Aorta (tissue), 5 donors: ENCODE data around the gene CRYBG3. TPM values are rescaled to one million over a fixed set of nuclear protein-coding genes. Genes with fewer than 3 reads are reported as not detected.

Experiments used
- ATAC-seq: fragments of 200-7000 bp; cut with Tn5 transposase; one replicate; pipeline ENCODE4 v1.9.1; 2022; ENCODE audit warnings: moderate library complexity; ENCODE audit not compliant: low FRiP score
- DNase-seq, 2 donors: peaks; one replicate each; pipeline ENCODE4 v3.0.0-alpha.2; 2020
- H3K27ac ChIP-seq, 2 donors: one replicate each; pipeline ENCODE4 v1.5.1; 2013; ENCODE audit warnings: low read length in 2 of 2, mild to moderate bottlenecking in 2 of 2, moderate library complexity in 2 of 2, control low read depth in 1 of 2, inconsistent platforms in 1 of 2, low read depth in 1 of 2
- H3K27me3 ChIP-seq, 2 donors: one replicate each; pipeline ENCODE4 v1.6.1; 2013; ENCODE audit warnings: control low read depth in 1 of 2, low read length in 1 of 2, mild to moderate bottlenecking in 1 of 2, moderate library complexity in 1 of 2; ENCODE audit not compliant: insufficient read depth in 2 of 2, control insufficient read depth in 1 of 2
- H3K36me3 ChIP-seq, 2 donors: one replicate each; pipeline ENCODE4 v1.6.1; 2013; ENCODE audit warnings: control low read depth in 1 of 2, low read length in 1 of 2, mild to moderate bottlenecking in 1 of 2; ENCODE audit not compliant: insufficient read depth in 2 of 2, control insufficient read depth in 1 of 2
- H3K4me1 ChIP-seq, 2 donors: one replicate each; pipeline ENCODE4 v1.6.1; 2013; ENCODE audit warnings: low read length in 2 of 2, control low read depth in 1 of 2, mild to moderate bottlenecking in 1 of 2, moderate library complexity in 1 of 2; ENCODE audit not compliant: insufficient read depth in 2 of 2, control insufficient read depth in 1 of 2
- H3K4me3 ChIP-seq, 2 donors: one replicate each; pipeline ENCODE4 v1.5.1; 2013; ENCODE audit warnings: low read length in 2 of 2, control low read depth in 1 of 2, mild to moderate bottlenecking in 1 of 2
- H3K9me3 ChIP-seq: one replicate; pipeline ENCODE4 v1.6.1; 2013; ENCODE audit warnings: mild to moderate bottlenecking, low read length; ENCODE audit not compliant: control insufficient read depth
- WGBS, 2 donors: extraction: QIAGEN DNeasy Blood & Tissue Kit; methylation state at CpG; one replicate each; pipeline ENCODE4 v1.1.7; 2013; 5-methylcytosine and 5-hydroxymethylcytosine counted together
- intact Hi-C, 2 donors: fragments of 100-400 bp; cut with DNase I; formaldehyde crosslinking; loops; one replicate each; pipeline versions ENCODE4 v1.14.2 to v1.15.0; 2022
- polyA plus RNA-seq, 2 donors: library from polyadenylated mRNA; stranded (reverse); fragments of 200-250 nt; gene quantifications; one replicate each; pipeline ENCODE4 v1.2.3, GENCODE V29; 2013
- total RNA-seq, 2 donors: library from RNA; stranded (reverse); fragmentation: NEBNext Ultra II Directional; extraction: Animal tissue kit (Norgen Biotek cat#: 25700); gene quantifications; one replicate each; pipeline ENCODE4 v1.2.1, GENCODE V29; 2021
- donor health status: healthy with polysubstance abuse.
- donor health status: Bipolar disorder and iron deficiency.
- donor health status: DM: no; HTN: no; CAD: no.
- donor health status: DM: no; HTN: no; CAD: no.
- donor health status: DM: yes; HTN: yes; CAD: no.

The CRYBG3 gene
- total and polyA plus RNA-seq, 4 donors, result 1.5 to 39.1 (median 13.5) TPM

- intact Hi-C loops, result no loop called here
These were observed 58.5 kb downstream of the CRYBG3 start for GRCh38 chr3:97880267-97880666.

GRCh38 chr3:97882975-97883598 is 61.3 kb downstream of the CRYBG3 start:
- WGBS, 2 donors, result 67 to 68% methylated on average over 5 of the region's 5 CpGs
- Histone ChIP-seq H3K27me3 (no peaks in the 10 kb centered on the region), H3K27ac (no peak overlapping the region), H3K4me1 (no peaks in the 10 kb centered on the region), H3K36me3 (no peaks in the 10 kb centered on the region), H3K4me3 (no peak overlapping the region), H3K9me3 (no peaks in the 10 kb centered on the region)
- DNase-seq, result no peak
- intact Hi-C loops, result no loop called here
- ATAC-seq, result no peak

More at GRCh38 chr3:97880267-97880666, 58.5 kb downstream of the CRYBG3 start:
- no peak overlapping the region for H3K4me3 ChIP-seq
- DNase-seq (no peak), ATAC-seq (no peak)
- H3K36me3 ChIP-seq, result peaks cover 0 to 2% of the 10 kb centered on the region in 2 donors
- H3K9me3 ChIP-seq, result no peaks in the 10 kb centered on the region
- H3K27ac ChIP-seq, result no peak overlapping the region
- no peaks in the 10 kb centered on the region for H3K27me3 ChIP-seq
- no peaks in the 10 kb centered on the region for H3K4me1 ChIP-seq

GRCh38 chr3:97883736-97884135 is 61.9 kb downstream of the CRYBG3 start:
- ATAC-seq, result no peak
- no peaks in the 10 kb centered on the region for H3K9me3 ChIP-seq
- H3K27me3 ChIP-seq, result no peaks in the 10 kb centered on the region
- 66 to 73% methylated on average over 4 of the region's 4 CpGs for WGBS, 2 donors
- no peak overlapping the region for H3K27ac ChIP-seq
- DNase-seq, result no peak
- H3K36me3 ChIP-seq, result no peaks in the 10 kb centered on the region
- no peak overlapping the region for H3K4me3 ChIP-seq
- no peaks in the 10 kb centered on the region for H3K4me1 ChIP-seq
- intact Hi-C loops, result no loop called here

GRCh38 chr3:97884586-97885123 is 62.8 kb downstream of the CRYBG3 start:
- H3K27ac ChIP-seq, result no peak overlapping the region
- H3K9me3 ChIP-seq, result no peaks in the 10 kb centered on the region
- no peaks in the 10 kb centered on the region for H3K4me1 ChIP-seq
- intact Hi-C loops, result no loop called here
- H3K36me3 ChIP-seq, result peaks cover 0 to 3% of the 10 kb centered on the region in 2 donors
- H3K27me3 ChIP-seq, result no peaks in the 10 kb centered on the region
- no peak overlapping the region for H3K4me3 ChIP-seq
- WGBS, 2 donors, result 65 to 73% methylated on average over 2 of the region's 2 CpGs
- ATAC-seq (no peak), DNase-seq (no peak)

GRCh38 chr3:97885931-97886824 is 64.4 kb downstream of the CRYBG3 start:
- no peak for DNase-seq
- H3K27me3 ChIP-seq, result no peaks in the 10 kb centered on the region
- intact Hi-C loops, result no loop called here
- peaks cover 2 to 3% of the 10 kb centered on the region in 2 donors for H3K36me3 ChIP-seq
- no peaks in the 10 kb centered on the region for H3K4me1 ChIP-seq
- no peaks in the 10 kb centered on the region for H3K9me3 ChIP-seq
- no peak overlapping the region for H3K4me3 ChIP-seq
- peak; percentile 51 for ATAC-seq
- H3K27ac ChIP-seq, result no peak overlapping the region
- 43 to 49% methylated on average over 3 of the region's 3 CpGs for WGBS, 2 donors

- Histone ChIP-seq H3K27me3 (no peaks in the 10 kb centered on the region), H3K36me3 (peaks cover 2 to 5% of the 10 kb centered on the region in 2 donors), H3K4me3 (no peak overlapping the region), H3K9me3 (no peaks in the 10 kb centered on the region), H3K4me1 (no peaks in the 10 kb centered on the region), H3K27ac (no peak overlapping the region)
- WGBS, 2 donors, result 90 to 95% methylated on average over 3 of the region's 3 CpGs
- no peak for DNase-seq
- ATAC-seq, result no peak
- intact Hi-C loops, result no loop called here
These were observed 68.0 kb downstream of the CRYBG3 start for GRCh38 chr3:97889814-97890213.

GRCh38 chr3:97892852-97893251 is 71.0 kb downstream of the CRYBG3 start:
- 63 to 78% methylated on average over 1 of the region's 1 CpG for WGBS, 2 donors
- no peaks in the 10 kb centered on the region for H3K27me3 ChIP-seq
- DNase-seq (no peak), ATAC-seq (no peak)
- no peak overlapping the region for H3K4me3 ChIP-seq
- peaks cover 4 to 5% of the 10 kb centered on the region in 2 donors for H3K36me3 ChIP-seq
- H3K9me3 ChIP-seq, result no peaks in the 10 kb centered on the region
- no peaks in the 10 kb centered on the region for H3K4me1 ChIP-seq
- intact Hi-C loops, result no loop called here
- no peak overlapping the region for H3K27ac ChIP-seq

- 89 to 90% methylated on average over 3 of the region's 3 CpGs for WGBS, 2 donors
- no peaks in the 10 kb centered on the region for H3K4me1 ChIP-seq
- no peaks in the 10 kb centered on the region for H3K9me3 ChIP-seq
- DNase-seq (no peak), ATAC-seq (no peak)
- intact Hi-C loops, result no loop called here
- no peaks in the 10 kb centered on the region for H3K27me3 ChIP-seq
- H3K4me3 ChIP-seq, result no peak overlapping the region
- peaks cover 1 to 5% of the 10 kb centered on the region in 2 donors for H3K36me3 ChIP-seq
- H3K27ac ChIP-seq, result no peak overlapping the region
These were observed 73.4 kb downstream of the CRYBG3 start for GRCh38 chr3:97895216-97895615.
